CD4-positive, CD25-positive, alpha-beta regulatory T cell (primary cell): Measurements from ENCODE around the gene TANC1. TPM values are rescaled to one million over a fixed set of nuclear protein-coding genes. Genes with fewer than 3 reads are reported as not detected.

Experiments used
- ATAC-seq, 2 donors: fragments of 150-1000 bp; cut with Tn5 transposase; one replicate each; pipeline ENCODE4 v1.10.0; 2021; ENCODE audit warnings: low read depth in 2 of 2, moderate number of reproducible peaks in 2 of 2, moderate library complexity in 1 of 2
- DNase-seq, 3 donors: peaks; one replicate each; pipeline versions ENCODE4 v3.0.0 to v3.0.0-alpha.2; 2012 to 2022; ENCODE audit warnings: mixed read lengths in 1 of 3
- H3K27ac ChIP-seq: one replicate; pipeline ENCODE4 v1.7.0; 2013; ENCODE audit warnings: mild to moderate bottlenecking, low read length; ENCODE audit not compliant: insufficient read depth, poor library complexity, severe bottlenecking
- H3K27me3 ChIP-seq: one replicate; pipeline ENCODE4 v1.7.0; 2013; ENCODE audit warnings: low read length; ENCODE audit not compliant: control insufficient read depth, insufficient read depth
- H3K36me3 ChIP-seq: one replicate; pipeline ENCODE4 v1.7.0; 2013; ENCODE audit warnings: mild to moderate bottlenecking, low read length, moderate library complexity; ENCODE audit not compliant: control insufficient read depth, insufficient read depth
- H3K4me1 ChIP-seq: 2 replicates; pipeline ENCODE4 v1.7.0; 2013; ENCODE audit warnings: mild to moderate bottlenecking, low read length; ENCODE audit not compliant: insufficient read depth, control insufficient read depth, poor library complexity, severe bottlenecking
- H3K4me3 ChIP-seq: one replicate; pipeline ENCODE4 v1.7.0; 2013; ENCODE audit warnings: low read depth, mild to moderate bottlenecking, low read length, moderate library complexity
- H3K9me3 ChIP-seq, 2 experiments: 1 replicate in 1 of 2; 2 replicates in 1 of 2; pipeline ENCODE4 v1.7.0; 2013; ENCODE audit warnings: low read length in 2 of 2, mild to moderate bottlenecking in 1 of 2, moderate library complexity in 1 of 2; ENCODE audit not compliant: control insufficient read depth in 2 of 2
- H3K27ac Mint-ChIP-seq, 3 donors: one replicate each; pipeline ENCODE4 v1.8.0; 2020 to 2022; ENCODE audit warnings: mild to moderate bottlenecking in 3 of 3, mixed read lengths in 3 of 3, moderate library complexity in 2 of 3
- H3K27me3 Mint-ChIP-seq: one replicate; pipeline ENCODE4 v1.8.0; 2022; ENCODE audit warnings: mild to moderate bottlenecking, mixed read lengths
- H3K36me3 Mint-ChIP-seq: one replicate; pipeline ENCODE4 v1.8.0; 2020; ENCODE audit warnings: mixed read lengths
- H3K4me1 Mint-ChIP-seq, 4 donors: one replicate each; pipeline ENCODE4 v1.8.0; 2020 to 2022; ENCODE audit warnings: mixed read lengths in 4 of 4, mild to moderate bottlenecking in 1 of 4
- H3K4me3 Mint-ChIP-seq, 4 donors: one replicate each; pipeline ENCODE4 v1.8.0; 2020 to 2022; ENCODE audit warnings: mild to moderate bottlenecking in 4 of 4, mixed read lengths in 4 of 4, moderate library complexity in 3 of 4
- H3K9me3 Mint-ChIP-seq, 7 donors: one replicate each; pipeline ENCODE4 v1.8.0; 2020 to 2022; ENCODE audit warnings: mixed read lengths in 7 of 7, mild to moderate bottlenecking in 3 of 7, moderate library complexity in 2 of 7
- polyA plus RNA-seq, 4 donors: library from polyadenylated mRNA; unstranded; fragments of 300-500 nt; fragmentation: Illumina TruSeq; gene quantifications; one replicate each; pipeline ENCODE4 v1.2.3, GENCODE V29; 2021
- total RNA-seq: library from RNA; stranded (reverse); gene quantifications from one replicate; pipeline ENCODE4 v1.2.3, GENCODE V29; 2022

TANC1 gene
- total and polyA plus RNA-seq, 5 donors from 2014 or later = 0.06 to 0.07 TPM; not detected in 3

GRCh38 chr2:159164457-159164911 lies 196.0 kb downstream of the TANC1 start:
- H3K27me3 Mint-ChIP-seq = peaks cover 16% of the 10 kb centered on the region
- H3K4me1 Mint-ChIP-seq = peaks cover 0 to 5% (median 0%) of the 10 kb centered on the region in 4 donors
- H3K9me3 Mint-ChIP-seq = peaks cover 0 to under 1% (median 0%) of the 10 kb centered on the region in 7 donors
- no peak for DNase-seq
- Histone ChIP-seq H3K36me3 (no peaks in the 10 kb centered on the region), H3K9me3 (no peaks in the 10 kb centered on the region), H3K27me3 (no peaks in the 10 kb centered on the region), H3K27ac (no peak overlapping the region), H3K4me3 (no peak overlapping the region), H3K4me1 (no peaks in the 10 kb centered on the region)
- ATAC-seq = no peak
- no peaks in the 10 kb centered on the region for H3K36me3 Mint-ChIP-seq
- H3K4me3 Mint-ChIP-seq = no peak overlapping the region
- no peak overlapping the region for H3K27ac Mint-ChIP-seq

DNA sequence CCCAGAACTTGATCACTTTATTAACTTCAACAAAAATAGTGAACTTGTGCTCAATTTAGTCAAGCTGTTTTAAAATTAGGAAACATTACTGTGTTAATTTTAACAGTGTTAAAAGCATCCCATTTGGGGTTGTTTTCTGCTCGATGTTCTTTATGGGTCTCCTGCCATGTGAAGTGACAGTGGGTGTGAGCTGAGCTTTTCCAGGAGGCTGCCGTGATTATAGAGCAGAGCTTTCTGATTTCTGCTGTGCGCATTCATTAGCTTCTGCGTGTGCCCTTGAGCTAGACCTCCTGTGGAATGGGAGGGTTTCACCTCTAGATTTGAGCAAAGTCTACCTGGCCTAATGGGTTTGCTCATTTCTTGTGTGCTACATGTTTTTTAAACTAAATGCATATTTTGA lies 196.6 kb downstream of the TANC1 start:
- H3K9me3 Mint-ChIP-seq = no peaks in the 10 kb centered on the region
- no peak overlapping the region for H3K4me3 ChIP-seq
- H3K36me3 Mint-ChIP-seq = no peaks in the 10 kb centered on the region
- no peaks in the 10 kb centered on the region for H3K9me3 ChIP-seq
- no peaks in the 10 kb centered on the region for H3K36me3 ChIP-seq
- no peak overlapping the region for H3K4me3 Mint-ChIP-seq
- peaks cover 16% of the 10 kb centered on the region for H3K27me3 Mint-ChIP-seq
- no peak overlapping the region for H3K27ac Mint-ChIP-seq
- H3K27me3 ChIP-seq = no peaks in the 10 kb centered on the region
- H3K27ac ChIP-seq = no peak overlapping the region
- no peaks in the 10 kb centered on the region for H3K4me1 ChIP-seq
- no peak for DNase-seq
- no peak for ATAC-seq
- H3K4me1 Mint-ChIP-seq = peaks cover 0 to 5% (median 0%) of the 10 kb centered on the region in 4 donors

DNA sequence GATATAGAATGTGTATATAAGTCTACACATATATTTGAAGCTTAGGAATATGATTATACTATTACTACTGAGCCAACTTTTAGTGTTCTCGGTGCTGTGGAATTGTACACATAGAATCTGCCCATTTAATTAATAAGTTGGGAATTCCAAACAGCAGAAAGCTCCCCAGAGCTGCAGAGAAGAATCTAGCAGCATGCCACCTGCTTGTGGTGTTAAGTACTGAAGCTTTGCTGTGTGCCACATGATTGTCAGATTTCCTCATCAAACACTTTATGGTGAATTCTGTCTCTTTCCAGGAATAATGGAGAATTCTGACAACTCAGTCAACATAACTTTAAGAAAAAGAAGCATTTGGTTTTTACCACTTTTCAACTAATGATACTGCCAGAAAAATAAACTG lies 200.3 kb downstream of the TANC1 start:
- Histone ChIP-seq H3K27ac (no peak overlapping the region), H3K4me1 (no peaks in the 10 kb centered on the region), H3K9me3 (no peaks in the 10 kb centered on the region), H3K36me3 (no peaks in the 10 kb centered on the region), H3K4me3 (no peak overlapping the region), H3K27me3 (no peaks in the 10 kb centered on the region)
- H3K4me1 Mint-ChIP-seq = no peaks in the 10 kb centered on the region
- no peak overlapping the region for H3K4me3 Mint-ChIP-seq
- no peaks in the 10 kb centered on the region for H3K9me3 Mint-ChIP-seq
- H3K36me3 Mint-ChIP-seq = no peaks in the 10 kb centered on the region
- peaks cover 16% of the 10 kb centered on the region for H3K27me3 Mint-ChIP-seq
- DNase-seq (no peak), ATAC-seq (no peak)
- no peak overlapping the region for H3K27ac Mint-ChIP-seq

DNA sequence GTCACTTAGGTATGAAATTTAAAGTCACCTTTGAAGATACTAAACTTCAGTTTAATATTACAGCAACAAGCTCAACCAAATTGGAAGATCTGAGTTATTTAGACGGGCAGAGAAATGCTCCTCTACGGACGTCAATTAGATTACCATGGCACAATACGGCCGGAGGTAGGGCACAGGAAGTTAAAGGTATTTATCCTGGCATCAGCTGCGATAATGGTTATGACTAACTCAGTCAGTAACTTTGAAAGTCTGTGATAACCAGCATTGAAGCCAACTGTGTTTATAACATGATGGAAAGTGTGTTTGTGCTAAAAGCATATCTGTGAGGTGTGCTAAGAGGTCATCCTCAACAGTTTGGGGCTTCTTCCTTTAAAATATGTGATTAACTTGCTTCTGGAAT lies 200.7 kb downstream of the TANC1 start:
- Histone ChIP-seq H3K9me3 (no peaks in the 10 kb centered on the region), H3K4me3 (no peak overlapping the region), H3K27ac (no peak overlapping the region), H3K36me3 (no peaks in the 10 kb centered on the region), H3K27me3 (no peaks in the 10 kb centered on the region), H3K4me1 (no peaks in the 10 kb centered on the region)
- no peak for DNase-seq
- ATAC-seq = no peak
- Mint-ChIP-seq H3K9me3 (no peaks in the 10 kb centered on the region), H3K27me3 (peaks cover 16% of the 10 kb centered on the region), H3K4me1 (no peaks in the 10 kb centered on the region), H3K27ac (no peak overlapping the region), H3K4me3 (no peak overlapping the region), H3K36me3 (no peaks in the 10 kb centered on the region)

GRCh38 chr2:159172403-159172802 lies 204.0 kb downstream of the TANC1 start:
- Mint-ChIP-seq H3K9me3 (no peaks in the 10 kb centered on the region), H3K36me3 (no peaks in the 10 kb centered on the region), H3K4me3 (no peak overlapping the region), H3K4me1 (no peaks in the 10 kb centered on the region), H3K27ac (no peak overlapping the region), H3K27me3 (peaks cover 10% of the 10 kb centered on the region)
- H3K4me3 ChIP-seq = no peak overlapping the region
- DNase-seq (no peak), ATAC-seq (no peak)
- H3K36me3 ChIP-seq = no peaks in the 10 kb centered on the region
- H3K27me3 ChIP-seq = no peaks in the 10 kb centered on the region
- no peaks in the 10 kb centered on the region for H3K9me3 ChIP-seq
- no peaks in the 10 kb centered on the region for H3K4me1 ChIP-seq
- H3K27ac ChIP-seq = no peak overlapping the region

DNA sequence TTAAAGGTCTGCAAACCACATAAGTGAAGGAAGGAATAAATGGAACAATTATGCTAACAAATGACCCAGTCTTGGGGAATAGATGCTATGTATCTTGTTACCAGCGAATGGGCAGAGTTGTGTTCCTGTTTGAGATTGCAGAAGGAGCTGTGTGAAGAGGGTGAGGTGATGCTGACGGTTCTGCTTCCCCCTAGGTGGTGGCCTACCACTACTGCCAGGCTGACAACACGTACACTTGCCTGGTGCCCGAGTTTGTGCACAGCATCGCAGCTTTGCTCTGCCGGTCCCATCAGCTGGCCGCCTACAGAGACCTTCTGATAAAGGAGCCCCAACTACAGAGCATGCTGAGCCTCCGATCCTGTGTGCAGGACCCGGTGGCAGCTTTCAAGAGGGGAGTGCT lies 206.3 kb downstream of the TANC1 start:
- Mint-ChIP-seq H3K4me1 (no peaks in the 10 kb centered on the region), H3K4me3 (no peak overlapping the region), H3K9me3 (no peaks in the 10 kb centered on the region), H3K27ac (no peak overlapping the region), H3K36me3 (no peaks in the 10 kb centered on the region), H3K27me3 (no peaks in the 10 kb centered on the region)
- DNase-seq = no peak
- Histone ChIP-seq H3K27me3 (no peaks in the 10 kb centered on the region), H3K27ac (no peak overlapping the region), H3K4me1 (no peaks in the 10 kb centered on the region), H3K4me3 (no peak overlapping the region), H3K36me3 (no peaks in the 10 kb centered on the region), H3K9me3 (no peaks in the 10 kb centered on the region)
- no peak for ATAC-seq

DNA sequence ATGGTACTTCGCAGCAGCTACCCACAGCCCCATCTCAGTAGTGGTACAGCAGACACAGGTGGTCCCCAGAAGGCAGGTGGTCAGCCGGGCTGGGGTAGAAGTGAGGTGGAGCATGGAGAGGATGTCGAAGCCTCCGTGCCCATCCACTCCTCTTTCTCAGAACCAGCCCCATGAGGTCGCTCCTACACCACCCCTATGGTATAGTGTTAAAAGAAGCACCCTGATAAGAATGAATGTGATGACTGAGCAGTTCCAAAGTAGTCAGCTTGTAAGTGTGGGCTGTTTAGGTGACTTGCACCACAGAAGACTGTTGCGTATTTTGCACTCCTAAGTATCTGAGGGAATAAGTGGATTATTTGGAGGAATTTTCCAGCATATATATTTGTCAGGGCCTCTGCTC lies 206.7 kb downstream of the TANC1 start:
- DNase-seq = no peak
- Histone ChIP-seq H3K9me3 (no peaks in the 10 kb centered on the region), H3K4me3 (no peak overlapping the region), H3K27ac (no peak overlapping the region), H3K36me3 (no peaks in the 10 kb centered on the region), H3K4me1 (no peaks in the 10 kb centered on the region), H3K27me3 (no peaks in the 10 kb centered on the region)
- no peak for ATAC-seq
- Mint-ChIP-seq H3K36me3 (no peaks in the 10 kb centered on the region), H3K4me3 (no peak overlapping the region), H3K27me3 (no peaks in the 10 kb centered on the region), H3K9me3 (no peaks in the 10 kb centered on the region), H3K4me1 (no peaks in the 10 kb centered on the region), H3K27ac (no peak overlapping the region)

DNA sequence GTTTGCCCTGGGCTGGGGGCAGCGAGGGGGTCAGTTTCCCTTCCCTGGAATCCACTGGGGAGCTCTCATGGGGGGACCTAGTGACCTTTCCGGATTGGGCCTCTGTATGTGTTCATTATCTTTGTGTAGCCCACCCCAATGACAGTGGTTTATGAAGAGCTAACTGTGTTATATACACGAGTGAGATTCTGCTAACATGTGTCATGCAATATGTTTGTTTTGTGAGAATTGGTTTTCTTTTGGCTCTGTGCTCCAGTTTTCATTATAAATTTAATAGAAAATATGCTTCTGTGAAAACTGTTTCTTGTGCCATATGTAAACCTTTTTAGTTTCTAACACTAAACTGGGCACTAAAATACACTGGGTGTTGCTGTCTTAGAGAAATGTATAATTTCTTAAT lies 207.5 kb downstream of the TANC1 start:
- no peaks in the 10 kb centered on the region for H3K36me3 Mint-ChIP-seq
- H3K27me3 Mint-ChIP-seq = no peaks in the 10 kb centered on the region
- Histone ChIP-seq H3K27me3 (no peaks in the 10 kb centered on the region), H3K9me3 (no peaks in the 10 kb centered on the region), H3K27ac (no peak overlapping the region), H3K36me3 (no peaks in the 10 kb centered on the region), H3K4me1 (no peaks in the 10 kb centered on the region), H3K4me3 (no peak overlapping the region)
- DNase-seq = no peak
- no peaks in the 10 kb centered on the region for H3K9me3 Mint-ChIP-seq
- no peak for ATAC-seq
- no peak overlapping the region for H3K4me3 Mint-ChIP-seq
- peaks cover 0 to 2% (median 0%) of the 10 kb centered on the region in 4 donors for H3K4me1 Mint-ChIP-seq
- H3K27ac Mint-ChIP-seq = no peak overlapping the region
